ENCODE data around the gene ZSWIM4. TPM values are rescaled to one million over a fixed set of nuclear protein-coding genes. Genes with fewer than 3 reads are reported as not detected.
"Not testable (repeated sequence)": the region's sequence is repeated elsewhere in the genome, so short reads cannot be mapped to it uniquely, and the experiment has no call there.

Gene ZSWIM4
- total RNA-seq, 1 experiment from 2014 or later = 1.4 TPM

DNA sequence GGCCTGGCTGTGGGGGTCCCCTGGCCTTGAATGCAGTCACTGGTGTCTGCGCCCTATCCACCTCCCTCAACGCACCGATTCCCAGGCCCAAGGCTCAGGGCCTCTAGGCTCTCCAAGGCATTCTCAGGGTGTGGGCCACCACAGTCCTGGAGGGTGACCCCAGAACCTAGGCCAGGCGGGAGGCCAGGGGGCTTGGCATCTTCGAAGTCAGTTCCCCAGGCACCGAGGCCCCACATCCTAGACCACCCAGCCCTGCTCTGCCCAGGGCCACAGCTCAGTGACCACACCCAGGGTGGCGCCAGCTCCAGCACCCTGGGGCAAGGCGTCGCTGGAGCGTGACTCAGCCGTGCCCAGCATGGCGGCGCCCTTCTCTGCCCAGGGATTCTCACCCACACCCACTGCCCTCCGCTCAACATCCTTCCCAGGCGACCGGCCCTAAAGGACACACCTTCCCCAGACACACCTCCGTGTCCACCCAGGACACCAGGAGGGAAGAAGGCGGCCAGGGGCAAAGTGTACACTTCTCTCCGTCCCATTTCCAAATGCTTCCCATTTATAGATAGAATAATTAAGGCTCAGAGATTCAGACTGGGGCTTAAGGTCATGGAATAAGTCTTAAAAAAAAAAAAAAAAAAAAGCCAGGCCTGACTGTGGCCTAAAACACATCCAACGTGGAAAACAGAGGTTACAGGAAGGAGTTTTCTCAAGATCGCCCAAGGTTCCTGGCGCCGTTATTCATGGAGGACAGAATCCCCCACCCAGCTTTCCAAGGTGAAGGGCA lies 45.3 kb downstream of the ZSWIM4 start:
- in situ Hi-C loops (cut with HindIII; ENCODE audit: low pct_unique_long_range_greater_than_20kb, low sequenced_read_pairs) = no loop called here

DNA sequence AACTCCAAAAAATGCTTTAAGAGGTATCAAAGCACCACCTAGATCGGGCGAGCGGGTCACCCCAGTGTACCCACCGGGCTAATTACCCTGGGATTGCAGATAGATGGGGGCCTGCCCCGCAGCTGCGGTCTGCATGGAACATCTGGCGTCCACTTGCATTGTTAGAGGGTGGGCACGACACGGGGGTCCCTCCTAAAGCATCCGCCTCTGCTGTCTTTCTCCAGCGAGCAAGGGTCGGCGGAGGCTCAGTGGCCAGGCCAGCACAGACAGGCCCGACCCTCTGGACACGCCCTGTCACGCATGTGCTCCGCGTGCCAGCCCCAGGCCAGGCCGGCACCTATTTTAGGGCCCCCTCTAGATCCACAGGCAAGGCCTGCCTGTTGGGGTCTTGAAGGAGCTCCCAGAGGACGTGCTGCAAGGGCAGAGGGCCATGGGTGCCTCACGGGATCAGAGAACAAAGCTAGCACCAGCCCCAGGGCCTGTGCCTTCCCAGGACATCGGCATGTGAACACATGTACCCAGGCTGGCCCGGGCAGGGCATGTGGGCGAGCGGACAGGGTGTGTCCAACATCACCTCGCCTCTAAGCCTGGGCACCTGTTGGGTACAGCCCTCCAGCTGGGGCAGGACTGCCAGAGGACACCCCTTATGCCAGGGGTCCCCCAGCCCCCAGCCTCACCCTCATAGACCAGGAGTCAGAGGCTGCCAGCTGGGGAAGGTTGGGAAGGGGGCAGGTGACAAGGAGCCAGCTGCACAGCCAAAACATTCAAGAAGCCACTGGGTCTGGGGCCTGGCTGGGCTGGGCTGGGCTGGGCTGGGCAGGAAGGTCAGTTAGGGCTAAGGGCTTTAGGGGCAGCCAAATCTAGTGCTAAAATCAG lies 46.1 kb downstream of the ZSWIM4 start:
- no peak for DNase-seq (ENCODE audit: low read depth, low spot score)
- in situ Hi-C loops (cut with HindIII; ENCODE audit: low pct_unique_long_range_greater_than_20kb, low sequenced_read_pairs) = no loop called here

More for the DNA sequence above, 45.3 kb downstream of the ZSWIM4 start:
- no peak for DNase-seq (ENCODE audit: low read depth, low spot score)

DNA sequence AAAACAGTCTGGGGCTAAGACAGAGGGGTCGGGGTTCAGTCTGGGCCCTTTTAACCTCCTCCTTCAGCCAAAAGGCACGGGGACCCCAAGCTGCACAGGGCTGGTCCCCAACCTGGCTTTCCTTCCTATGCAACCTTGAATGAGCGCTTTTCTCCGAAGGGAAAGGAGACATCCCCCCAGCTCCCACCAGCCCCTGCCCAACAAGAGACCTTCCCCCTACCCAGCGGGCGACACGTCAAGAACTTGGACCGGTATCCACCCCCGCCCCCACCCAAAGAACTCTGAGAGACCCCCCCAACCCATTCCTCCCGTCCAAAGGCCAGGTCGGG lies 46.7 kb downstream of the ZSWIM4 start:
- DNase-seq (ENCODE audit: low read depth, low spot score) = no peak
- in situ Hi-C loops (cut with HindIII; ENCODE audit: low pct_unique_long_range_greater_than_20kb, low sequenced_read_pairs) = no loop called here

DNA sequence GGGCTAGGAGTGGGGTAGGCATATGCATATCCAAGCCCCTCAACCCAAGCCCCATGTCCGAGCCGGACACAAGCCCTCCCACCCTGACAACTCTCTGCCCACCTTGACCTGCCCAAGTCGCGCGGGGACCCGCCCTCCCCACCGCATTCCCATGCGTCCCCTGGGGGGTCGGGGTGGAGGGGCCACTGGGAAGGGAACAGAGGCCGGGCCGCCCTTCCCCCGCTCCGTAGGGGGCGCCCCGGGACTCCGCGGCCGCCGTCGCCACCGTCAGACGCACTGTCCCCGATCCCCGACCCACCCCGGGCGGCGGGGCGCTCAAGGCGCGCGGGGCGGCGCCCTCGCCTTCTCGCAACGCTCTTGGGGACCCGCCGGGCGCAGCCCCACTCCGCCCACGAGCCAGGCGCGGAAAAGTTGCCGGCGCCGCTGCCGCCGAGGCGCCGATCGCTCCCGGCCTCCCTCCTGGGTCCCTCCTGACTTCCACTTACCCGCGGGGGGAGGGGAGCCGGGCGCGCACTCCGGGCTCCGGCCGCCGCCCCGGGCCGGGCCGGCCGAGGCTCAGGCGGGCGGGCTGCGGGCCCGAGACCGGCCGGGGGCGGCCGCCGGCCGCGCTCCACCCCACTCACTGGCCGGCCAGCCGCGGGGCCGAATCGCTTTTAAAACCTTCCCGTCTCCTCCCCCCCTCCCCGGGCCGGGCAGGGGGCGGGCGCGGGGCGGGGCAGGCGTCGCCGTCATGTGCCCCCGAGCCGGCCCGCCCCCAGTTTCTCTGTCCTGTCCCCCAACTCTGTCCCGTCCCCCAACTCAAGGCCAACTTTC lies 47.3 kb downstream of the ZSWIM4 start:
- in situ Hi-C loops (cut with HindIII; ENCODE audit: low pct_unique_long_range_greater_than_20kb, low sequenced_read_pairs) = no loop called here
- peak; percentile 66 for DNase-seq (ENCODE audit: low read depth, low spot score)

DNA sequence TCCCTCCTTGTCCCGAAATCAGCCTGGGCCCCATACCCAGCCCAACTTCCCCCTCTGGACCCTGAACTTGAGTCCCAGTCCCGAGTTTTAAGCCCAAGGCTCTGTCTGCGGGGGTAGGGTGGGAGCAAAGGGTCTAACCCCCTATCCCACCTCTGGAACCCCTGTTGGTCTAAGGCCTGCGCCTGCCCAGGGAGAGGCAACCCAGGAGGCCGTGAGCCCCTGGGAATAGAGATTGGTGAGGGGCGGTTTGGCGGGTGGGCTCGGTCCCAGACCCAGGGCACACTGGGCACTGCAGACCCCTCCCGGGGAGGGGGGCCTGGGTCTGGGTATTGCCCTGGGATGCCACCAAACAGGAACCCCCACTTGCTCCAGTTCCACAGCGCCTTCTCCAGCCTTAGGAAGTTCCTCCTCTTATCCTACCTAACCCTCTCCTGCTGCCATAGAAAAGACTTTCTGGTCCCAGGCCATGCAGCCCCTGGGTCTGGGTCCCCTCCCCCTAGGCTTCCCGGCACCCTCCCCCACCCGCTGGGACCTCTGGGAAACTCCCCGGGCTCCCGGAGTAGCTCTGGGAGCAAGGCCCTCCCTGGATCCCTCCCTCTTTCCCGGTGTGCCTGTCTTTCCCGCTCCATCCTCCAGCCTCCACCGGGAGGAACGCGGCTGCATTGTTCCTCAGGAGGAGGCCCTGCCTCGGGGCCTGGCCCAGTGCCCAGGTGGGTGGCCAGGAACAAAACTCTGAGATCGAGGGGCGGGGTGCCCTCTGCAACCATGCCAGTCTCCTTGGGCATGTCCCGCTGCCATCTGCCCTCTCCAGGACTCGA lies 48.1 kb downstream of the ZSWIM4 start:
- peak; percentile 53 for DNase-seq (ENCODE audit: low read depth, low spot score)
- in situ Hi-C loops (cut with HindIII; ENCODE audit: low pct_unique_long_range_greater_than_20kb, low sequenced_read_pairs) = no loop called here

DNA sequence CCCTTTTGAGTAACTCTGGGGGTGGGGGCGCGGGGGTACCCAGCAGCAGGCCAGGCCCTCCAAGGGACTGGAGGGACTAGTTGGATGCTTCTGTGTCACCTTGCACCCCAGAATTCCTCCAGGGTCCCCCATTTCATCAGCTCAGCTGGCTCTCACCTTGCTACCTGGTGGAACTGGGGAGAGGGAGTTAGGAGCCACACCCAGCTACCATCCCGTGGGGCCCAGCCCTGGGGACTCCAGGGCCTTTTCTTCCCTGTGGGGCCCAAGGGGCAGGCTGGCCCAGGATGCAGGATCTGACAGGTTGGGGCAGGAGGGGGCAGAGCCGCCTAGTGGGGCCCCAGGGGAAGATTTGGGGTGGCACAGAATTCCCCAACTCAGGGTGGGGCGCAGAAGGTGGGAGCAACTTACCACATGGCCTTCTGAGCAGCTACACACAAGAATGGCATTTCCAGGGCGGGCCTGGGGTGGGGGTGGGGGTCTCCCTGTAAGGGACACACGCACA lies 48.9 kb downstream of the ZSWIM4 start:
- no peak for DNase-seq (ENCODE audit: low read depth, low spot score)
- in situ Hi-C loops (cut with HindIII; ENCODE audit: low pct_unique_long_range_greater_than_20kb, low sequenced_read_pairs) = no loop called here

DNA sequence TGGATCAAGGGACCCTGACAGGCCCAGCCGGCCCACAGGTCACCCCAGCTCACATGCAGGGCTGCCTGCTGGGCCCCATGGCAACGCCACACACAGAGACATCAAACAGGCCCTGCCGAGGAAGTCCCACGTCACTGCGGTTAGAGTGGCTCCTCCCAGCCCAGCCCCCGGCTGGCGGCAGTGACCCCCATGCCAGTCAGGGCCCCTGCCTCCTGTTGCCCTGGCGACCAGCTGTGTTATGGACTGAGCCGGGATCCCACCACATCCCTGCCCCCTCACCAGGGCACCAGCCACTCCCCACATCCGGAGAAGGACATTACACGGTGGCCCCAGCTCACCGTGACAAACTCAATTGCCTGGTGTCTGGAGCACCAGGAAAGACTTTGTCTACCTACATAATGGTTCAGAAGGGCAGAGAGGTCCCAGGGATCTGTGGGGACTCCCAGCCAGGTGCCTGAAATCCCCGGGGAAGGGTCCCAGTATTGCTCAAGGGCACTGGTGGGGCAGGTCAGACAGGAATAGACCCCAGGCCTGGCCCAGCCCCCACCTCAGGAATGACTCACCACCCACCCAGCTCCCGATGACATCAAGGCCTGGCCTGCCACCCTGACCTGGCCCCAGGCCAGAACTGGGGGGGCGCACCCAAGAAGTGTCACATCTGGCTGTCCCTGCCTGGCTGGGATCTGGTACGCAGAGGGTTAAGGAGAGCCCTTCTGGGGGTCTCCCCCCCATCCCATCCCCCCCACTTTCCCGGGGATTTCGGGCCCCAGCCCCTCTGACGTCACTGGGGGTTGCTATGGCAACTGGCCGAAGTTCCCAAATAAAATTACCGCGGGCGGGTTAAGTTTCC lies 51.5 kb downstream of the ZSWIM4 start:
- in situ Hi-C loops (cut with HindIII; ENCODE audit: low pct_unique_long_range_greater_than_20kb, low sequenced_read_pairs) = no loop called here
- peak; percentile 87 for DNase-seq (ENCODE audit: low read depth, low spot score)

DNA sequence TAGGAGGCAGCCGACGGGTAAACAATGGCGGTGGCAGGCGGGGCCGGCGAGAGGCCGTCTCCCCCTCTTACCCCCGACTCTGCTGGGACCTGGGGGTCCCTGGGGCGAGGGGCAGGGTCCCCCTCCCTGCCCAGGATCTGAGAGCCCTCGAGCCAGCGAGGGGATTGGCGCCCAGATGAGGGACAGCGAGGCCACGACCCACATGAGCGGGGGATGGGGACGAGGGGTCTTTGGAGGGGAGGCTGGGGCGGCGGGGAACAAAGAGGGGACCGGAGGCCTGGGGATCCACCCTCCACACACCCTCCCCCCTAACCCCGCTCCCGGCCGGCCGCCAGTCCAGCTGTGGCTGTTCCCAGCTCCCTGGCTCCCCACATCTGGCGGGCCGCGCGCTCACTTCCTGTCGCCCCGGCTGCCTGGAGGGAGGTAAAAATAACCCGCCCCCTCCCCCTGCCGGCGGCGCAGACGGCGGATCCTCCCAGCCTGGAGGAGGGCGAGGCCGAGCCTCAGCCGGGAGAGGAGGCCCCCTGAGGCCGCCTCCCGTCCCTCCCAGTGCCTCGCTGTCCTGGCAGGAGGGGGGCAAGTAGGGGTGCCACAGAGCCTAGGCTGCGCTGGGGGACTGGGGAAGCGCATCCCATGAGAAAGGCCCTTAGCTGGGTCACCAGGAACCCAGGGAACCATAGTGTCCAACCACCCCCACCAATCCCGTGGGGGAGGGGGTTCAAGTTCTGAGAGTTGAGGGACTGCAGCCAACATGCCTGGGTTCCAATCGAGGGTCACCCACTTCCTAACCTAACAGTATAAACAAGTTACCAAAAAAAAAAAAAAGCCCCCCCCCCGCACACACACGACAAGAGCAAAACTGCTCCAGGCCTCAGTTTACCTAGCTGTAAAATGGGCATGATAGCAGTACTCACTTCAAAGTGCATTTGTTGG lies 52.4 kb downstream of the ZSWIM4 start:
- in situ Hi-C loops (cut with HindIII; ENCODE audit: low pct_unique_long_range_greater_than_20kb, low sequenced_read_pairs) = no loop called here
- DNase-seq (ENCODE audit: low read depth, low spot score) = peak; percentile 73

DNA sequence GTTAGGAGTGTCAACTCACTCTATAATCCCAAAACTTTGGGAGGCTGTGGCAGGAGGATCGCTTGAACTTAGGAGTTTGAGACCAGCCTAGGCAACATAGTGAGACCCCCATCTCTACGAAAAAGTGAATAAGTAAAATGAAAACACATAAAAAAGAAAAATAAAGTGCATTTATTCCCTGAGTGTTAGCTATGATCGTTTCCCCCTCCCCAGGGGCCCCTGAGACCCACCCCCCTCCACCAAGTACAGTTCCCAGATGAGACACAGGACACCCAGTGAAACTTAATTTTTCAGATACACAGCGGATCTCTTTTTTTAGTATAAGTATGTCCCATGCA lies 53.1 kb downstream of the ZSWIM4 start:
- no peak for DNase-seq (ENCODE audit: low read depth, low spot score)
- in situ Hi-C loops (cut with HindIII; ENCODE audit: low pct_unique_long_range_greater_than_20kb, low sequenced_read_pairs) = no loop called here

DNA sequence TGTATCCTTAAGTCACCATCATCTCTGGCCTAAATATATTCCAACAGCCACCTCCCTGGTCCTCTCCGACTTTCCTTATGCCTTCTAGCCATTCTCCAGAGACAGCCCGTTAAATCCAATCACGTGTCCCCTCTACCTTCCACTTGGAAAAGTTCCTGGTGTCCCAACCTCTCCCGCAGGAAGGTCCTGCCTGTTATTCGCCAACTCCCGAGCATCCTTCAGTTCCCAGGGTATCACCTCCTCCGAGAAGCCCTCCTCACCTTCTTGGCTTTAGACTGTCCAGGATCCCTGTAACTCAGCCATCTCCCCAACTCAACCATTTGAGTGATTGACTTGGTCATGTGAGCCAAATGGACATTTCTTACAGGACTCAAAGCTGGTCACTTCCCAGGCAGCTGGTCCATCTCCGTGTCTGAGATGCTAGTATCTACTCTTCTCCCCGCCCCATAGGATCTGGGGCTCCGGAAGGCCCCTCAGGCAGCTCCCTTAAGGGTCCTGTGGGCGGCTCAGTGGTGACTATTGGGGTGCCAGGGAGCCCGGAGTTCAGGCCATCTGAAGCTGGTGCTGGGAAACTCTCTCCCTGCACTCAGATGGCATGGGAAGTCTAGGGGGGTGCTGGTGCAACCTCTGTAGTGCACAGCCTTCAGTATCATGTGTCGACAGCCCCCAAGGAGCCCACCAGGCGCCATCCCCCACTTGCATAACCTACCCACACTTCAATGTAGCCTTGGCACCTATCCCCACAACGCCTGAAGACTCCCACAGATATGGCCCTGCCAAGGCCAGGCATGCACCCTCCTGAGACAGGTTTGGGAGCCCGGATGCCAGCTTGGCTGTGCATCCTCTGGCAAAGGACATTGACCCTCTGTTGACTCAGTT lies 53.8 kb downstream of the ZSWIM4 start:
- in situ Hi-C loops (cut with HindIII; ENCODE audit: low pct_unique_long_range_greater_than_20kb, low sequenced_read_pairs) = no loop called here
- DNase-seq (ENCODE audit: low read depth, low spot score) = peak; percentile 41

DNA sequence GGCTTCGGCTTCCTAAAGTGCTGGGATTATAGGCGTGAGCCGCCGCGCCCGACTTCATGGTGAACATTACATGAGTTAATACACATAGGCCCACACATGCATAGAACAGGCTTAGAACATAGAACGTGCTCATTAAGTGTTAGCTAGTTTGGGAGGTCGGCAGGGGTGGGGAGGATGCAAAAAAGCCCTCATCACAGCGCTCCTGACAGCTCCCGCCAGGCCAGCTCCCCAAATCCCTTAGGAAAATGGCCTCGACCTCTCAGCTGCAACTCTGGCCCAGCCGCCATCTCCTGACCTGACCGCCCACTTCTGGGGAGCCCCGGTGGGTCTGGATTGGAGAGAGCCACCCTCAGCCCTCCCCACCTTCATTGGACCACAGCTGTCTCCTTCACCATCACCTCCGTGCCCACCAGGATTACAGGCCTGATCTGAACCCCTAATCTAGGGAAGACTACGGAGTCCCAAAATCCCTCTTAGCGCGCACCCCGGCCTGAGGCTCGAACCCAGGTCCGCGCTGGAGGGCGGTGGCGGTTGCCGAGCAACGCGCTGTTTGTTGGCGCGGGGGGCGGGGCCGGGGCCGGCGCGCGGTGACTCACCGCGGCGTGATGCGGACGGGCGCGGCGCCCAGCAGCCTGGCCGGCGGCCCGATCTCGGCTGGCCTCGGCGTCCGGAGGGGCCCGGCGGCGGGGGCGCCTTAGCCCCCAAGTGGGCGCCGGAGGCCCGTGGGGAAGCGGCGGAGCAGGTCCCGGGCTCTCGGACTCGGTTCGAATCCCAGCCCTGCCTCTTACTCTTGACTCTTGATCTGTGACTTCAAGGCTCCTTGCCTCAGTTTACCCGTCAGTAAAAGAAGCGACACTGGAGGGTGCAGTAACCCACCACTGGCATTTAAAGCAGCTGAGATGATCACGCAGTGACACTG lies 55.0 kb downstream of the ZSWIM4 start:
- in situ Hi-C loops (cut with HindIII; ENCODE audit: low pct_unique_long_range_greater_than_20kb, low sequenced_read_pairs) = no loop called here
- peak; percentile 63 for DNase-seq (ENCODE audit: low read depth, low spot score)

DNA sequence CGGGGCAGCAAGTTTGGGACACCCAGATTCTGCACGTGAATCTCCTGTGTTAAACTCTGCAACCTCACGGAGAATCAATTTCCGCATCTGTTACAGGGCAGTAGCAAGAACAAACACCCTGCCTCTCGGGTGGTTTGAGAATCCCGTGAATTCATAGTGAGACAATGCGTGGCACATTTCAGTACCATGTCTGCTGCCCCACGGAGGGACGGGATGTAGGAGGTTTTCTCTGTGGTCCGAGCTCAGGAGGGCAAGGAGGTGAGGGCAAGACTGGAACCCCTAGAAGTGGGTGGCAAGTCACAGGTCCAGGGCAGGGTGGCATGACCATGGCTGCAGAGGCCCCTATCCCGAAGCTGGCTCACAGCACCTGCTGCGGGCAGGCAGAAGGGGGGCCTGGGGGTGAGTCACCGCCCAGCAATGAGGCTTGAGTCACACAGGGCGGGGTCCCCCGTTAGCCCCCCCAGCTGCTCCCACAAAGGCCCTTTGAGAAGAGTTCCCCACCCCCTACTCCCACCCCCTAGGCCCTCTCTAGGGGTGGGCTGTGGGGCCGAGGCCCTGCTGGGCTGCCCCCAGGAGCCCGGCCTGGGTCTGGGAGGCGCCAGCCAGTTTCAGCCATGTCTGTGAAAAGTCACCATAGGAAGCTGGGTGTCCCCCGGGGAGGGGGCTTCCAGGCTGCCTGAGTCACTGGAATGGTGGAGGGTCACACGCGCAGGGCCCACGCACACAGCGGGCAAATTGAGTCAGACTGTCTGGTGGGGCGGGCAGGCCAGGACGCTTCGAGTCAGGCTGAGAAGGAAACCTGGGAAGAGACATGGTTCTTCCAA lies 55.9 kb downstream of the ZSWIM4 start:
- DNase-seq (ENCODE audit: low read depth, low spot score) = peak; percentile 69
- in situ Hi-C loops (cut with HindIII; ENCODE audit: low pct_unique_long_range_greater_than_20kb, low sequenced_read_pairs) = no loop called here

DNA sequence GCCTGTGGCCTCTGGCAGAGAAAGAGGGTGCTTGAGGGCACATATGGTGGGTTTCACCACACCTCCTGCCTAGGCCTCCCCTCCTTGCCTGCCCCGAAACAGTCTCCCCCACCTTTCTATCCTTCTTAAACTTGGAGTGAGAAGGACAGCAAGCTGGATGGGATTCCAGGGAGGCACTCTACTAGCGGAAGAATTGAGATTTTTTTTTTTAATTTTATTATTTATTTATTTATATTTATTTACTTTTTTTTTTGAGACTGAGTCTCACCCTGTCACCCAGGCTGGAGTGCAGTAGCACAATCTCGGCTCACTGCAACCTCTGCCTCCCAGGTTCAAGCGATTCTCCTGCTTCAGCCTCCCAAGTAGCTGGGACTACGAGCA lies 56.5 kb downstream of the ZSWIM4 start:
- DNase-seq (ENCODE audit: low read depth, low spot score); in situ Hi-C loops (cut with HindIII; ENCODE audit: low pct_unique_long_range_greater_than_20kb, low sequenced_read_pairs): not testable (repeated sequence)

Data from SK-MEL-5 (cell line).